GM03348 (cell line): ENCODE results near the gene FOXP1.

Source experiments
- DNase-seq: peaks from one replicate; pipeline ENCODE4 v3.0.0; 2012; ENCODE audit warnings: low spot score

FOXP1 gene

GRCh38 chr3:71101626-71102025 lies 481.9 kb downstream of the FOXP1 start:
- DNase-seq, result peak; percentile 37

DNA sequence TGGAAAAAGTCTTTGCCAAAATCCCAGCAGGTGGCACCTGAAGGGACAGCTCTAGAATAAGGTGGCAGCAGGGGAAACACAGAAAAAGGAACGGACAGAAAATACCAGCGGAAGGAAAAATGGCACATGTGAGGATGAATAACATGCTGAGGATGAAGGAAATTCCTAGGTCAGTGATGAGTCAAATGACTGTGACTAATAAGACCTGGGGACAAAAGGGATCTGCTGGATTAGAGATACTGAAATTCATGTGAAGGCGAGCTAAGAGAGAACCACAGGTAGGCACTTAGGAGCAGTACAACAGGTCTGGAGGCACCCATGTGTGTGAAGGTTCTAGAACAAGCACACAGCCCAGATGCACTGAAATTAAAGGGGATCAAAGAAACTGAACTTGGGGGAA lies 482.5 kb downstream of the FOXP1 start:
- peak; percentile 49 for DNase-seq

DNA sequence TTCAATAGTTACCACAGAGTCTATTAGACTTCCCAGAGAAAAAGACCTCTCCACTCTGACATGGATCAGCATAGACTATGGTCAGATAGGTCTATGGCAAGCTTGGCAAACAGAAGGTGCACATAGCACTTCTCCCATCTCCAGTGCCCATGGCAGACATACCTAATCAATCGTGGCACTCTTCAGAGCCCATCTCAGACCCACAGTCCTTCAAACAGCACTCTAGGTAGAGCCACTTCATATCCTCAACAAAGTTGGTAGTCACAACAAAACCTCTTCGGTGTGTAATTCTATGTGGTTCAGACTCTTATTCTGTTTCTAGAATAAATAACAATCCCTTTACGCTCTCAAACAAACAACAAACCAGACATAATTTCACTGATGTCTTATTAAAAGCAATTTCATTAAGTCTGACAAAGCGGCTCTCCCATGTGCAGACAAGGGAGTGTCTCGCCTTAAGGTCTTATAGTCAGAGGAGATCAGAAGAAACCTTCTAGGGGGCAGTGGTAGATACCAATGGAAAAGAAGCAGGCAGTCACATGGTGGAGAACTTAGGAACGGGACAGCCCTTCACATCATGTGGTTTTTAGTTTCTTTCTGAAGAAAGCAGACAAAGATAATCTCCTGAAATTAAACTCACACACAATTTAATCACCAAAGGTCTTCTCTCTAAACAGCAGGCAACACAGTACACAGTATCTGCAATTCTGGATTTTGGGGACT lies 483.4 kb downstream of the FOXP1 start:
- no peak for DNase-seq

- no peak for DNase-seq
Observed at GRCh38 chr3:71097557-71097956, 486.0 kb downstream of the FOXP1 start.

DNA sequence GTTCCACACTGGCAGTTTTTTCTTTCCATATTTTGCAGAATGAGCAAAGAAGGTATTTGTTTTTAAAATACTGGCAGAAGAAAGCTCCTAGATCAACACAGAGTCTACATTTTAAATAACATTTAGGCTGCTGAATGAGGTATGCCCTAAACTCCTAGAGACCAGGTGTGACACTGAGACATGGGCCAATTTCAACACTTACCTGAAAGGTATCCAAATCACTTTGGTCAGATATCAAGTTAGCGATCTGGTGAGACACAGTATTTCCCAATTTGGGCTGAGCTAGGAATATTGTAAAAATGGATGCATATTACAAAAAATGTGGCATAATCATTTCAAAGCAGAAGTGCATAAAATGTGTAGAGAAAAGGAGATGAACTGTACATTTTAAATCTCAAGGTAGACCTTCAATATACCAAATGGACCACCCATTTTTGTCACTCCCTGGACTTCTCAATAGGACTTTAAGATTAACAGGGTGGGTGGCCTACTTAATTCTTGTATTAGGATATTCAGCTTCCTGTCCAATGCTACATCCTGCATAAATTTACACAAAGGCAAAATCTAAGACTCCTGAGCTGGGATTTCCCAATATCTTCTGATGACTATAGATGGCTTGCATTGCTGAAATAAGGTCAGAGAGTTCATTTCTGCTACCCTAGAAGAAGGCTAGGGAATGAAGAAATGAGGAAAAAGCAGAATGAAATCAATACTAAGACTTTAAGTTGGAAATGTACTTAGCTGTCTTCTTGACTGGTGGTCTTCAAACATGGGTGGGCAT lies 487.8 kb downstream of the FOXP1 start:
- no peak for DNase-seq

DNA sequence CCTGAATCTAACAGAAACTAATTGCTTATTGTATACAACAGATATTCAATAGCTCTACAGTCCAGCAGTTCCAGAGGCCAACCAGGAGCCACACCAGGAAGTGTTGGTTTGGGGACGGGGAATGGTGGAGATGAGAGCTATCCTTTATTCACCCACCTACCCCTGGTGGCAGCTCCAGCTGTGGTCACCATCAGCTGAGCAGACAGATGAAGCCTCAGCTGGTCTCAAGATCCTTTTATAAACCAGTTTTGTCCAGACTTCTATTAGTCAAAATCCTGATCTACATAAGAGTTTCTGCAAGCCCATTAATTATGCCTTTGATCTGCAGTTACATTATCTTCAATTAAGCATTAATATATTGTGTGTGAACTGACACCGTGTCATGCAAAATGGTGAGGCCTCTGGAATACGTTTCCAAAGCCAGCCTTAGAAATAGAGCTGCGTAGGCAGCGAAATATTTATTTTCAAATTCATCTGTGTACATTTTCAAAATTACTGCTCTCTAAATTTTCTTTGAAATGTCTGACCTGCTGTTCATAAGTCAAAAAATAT lies 488.8 kb downstream of the FOXP1 start:
- DNase-seq, result no peak

GRCh38 chr3:71092665-71093064 lies 490.9 kb downstream of the FOXP1 start:
- DNase-seq, result no peak

DNA sequence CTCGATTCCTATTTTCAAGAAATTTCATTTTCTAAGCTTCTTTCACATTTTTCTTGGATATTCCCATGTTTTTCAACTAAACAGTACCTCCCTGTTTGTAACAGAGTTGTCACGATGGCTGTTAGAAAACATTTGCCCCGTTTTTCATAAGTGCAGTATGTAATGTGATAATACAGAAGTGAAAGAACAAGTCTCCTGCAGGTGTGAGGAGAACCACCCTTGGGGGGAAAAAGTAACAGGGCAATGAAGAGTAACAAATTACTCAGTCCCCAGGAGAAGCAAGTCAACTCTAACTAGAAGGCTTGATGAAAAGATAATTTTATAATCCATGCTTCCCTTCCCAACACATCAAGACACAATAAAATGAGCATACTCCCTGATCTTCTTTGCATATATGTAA lies 493.3 kb downstream of the FOXP1 start:
- no peak for DNase-seq

- DNase-seq, result no peak
Observed at GRCh38 chr3:71089271-71089847, 494.2 kb downstream of the FOXP1 start.

GRCh38 chr3:71088742-71089141 lies 494.8 kb downstream of the FOXP1 start:
- DNase-seq, result no peak

DNA sequence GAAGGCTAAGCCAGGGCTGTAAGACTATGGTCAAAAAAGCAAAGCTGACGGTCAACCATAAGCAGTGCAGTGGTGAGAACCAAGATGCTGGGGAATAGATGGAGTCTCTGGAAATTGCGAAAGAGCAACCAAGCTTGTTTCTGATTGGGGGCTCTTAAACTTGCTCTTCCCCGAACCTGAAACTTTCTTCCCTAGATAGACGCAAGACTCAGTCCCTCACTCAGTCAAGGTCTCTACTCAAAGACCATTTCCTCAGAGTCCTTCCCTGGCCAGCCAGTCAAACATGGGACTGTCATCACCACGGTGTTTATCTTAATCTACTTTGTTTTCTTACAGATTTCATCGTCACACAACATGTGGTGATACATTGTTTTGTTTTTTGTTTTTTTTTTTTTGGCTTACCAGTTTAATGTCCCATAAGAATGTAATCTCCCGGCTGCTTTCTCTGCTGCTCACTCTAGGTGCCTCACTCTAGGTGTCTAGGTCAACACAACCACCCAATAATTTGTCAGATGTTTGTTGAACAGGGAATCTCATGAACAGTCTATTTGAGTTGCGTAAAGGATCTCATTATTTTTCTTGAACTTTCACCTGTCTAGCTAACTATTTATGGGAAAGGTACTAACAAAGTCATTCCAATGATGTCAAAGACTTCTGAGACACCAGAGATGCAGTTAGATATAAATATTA lies 495.4 kb downstream of the FOXP1 start:
- no peak for DNase-seq

- no peak for DNase-seq
Observed at GRCh38 chr3:71087143-71088018, 496.1 kb downstream of the FOXP1 start.

- no peak for DNase-seq
Observed at GRCh38 chr3:71086777-71087142, 496.8 kb downstream of the FOXP1 start.

DNA sequence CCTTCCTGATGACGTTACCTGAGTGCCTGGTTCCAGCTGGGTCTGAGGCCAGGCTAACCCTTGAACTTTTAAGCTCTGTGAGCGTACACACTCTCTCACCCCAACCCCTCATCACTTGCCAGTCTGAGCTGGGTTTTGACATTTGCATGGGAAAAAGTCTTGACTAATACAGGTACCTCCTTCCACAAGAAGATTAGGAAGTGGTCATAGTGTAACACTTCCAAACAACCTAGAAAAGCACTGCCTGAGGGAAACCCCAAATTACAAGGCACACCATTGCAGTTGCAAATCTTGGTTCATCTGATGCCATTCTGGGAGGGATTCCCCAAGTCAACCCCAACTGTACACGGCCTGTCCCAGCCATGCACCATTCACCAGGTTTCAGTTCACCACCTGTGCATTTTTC lies 499.8 kb downstream of the FOXP1 start:
- no peak for DNase-seq

GRCh38 chr3:71082833-71083232 lies 500.7 kb downstream of the FOXP1 start:
- no peak for DNase-seq

- DNase-seq, result no peak
Observed at GRCh38 chr3:71080517-71081083, 502.9 kb downstream of the FOXP1 start.

DNA sequence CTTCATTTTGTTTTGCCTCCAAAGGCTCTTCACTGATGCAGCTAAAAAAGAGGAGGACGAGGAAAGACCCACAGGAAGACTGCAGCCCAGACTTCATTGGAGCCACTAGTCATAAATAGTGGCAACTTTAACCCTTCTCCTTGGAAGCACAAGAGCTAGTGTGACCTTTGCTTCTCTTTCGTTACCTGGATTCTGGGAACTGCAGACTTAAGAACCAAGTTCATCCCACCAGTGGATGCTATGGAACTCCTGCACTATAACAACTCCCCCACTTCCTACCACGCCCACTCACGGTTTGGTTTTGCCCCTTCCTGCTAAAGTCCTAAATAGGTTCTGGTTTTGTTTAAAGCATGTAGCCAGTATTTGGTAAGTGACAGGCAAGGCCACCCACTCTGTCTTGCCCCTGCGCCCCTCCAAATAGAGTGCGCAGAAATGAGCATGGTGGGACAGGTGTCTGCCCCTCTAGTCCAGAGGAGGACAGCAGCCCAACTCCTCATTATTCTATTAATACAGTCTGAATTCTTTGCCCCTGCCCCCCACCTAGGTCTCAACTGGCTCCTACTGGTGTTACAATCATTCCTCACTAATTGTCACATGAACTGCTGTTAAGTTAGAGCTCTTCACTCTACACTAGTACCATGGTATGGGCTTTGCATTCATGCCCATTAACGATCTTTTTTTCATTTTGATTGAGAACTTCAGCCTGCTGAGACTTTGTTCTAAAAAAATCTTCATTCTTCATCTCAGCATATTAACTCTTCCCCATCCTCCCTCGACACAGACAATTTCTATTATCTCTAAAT lies 504.6 kb downstream of the FOXP1 start:
- no peak for DNase-seq

GRCh38 chr3:71078199-71078598 lies 505.3 kb downstream of the FOXP1 start:
- no peak for DNase-seq

DNA sequence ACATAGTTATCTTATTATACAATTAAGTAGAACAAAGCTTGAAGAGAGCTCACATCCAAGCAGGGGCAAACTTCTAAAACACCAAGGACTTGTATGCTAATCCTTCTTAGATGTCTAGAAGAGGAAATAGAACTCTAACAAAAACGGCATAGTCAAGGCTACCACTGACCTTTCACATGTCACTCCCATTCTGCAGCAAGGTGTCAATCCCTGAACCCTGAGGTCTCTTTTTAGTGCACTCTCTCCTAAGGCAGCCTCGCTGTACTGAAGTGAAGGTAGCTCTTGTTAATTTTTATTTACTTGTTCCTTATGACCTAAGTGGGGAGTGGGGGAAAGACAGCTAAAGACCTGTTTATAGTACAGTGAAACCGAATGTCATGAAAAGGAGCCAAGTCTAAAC lies 506.5 kb downstream of the FOXP1 start:
- no peak for DNase-seq

GRCh38 chr3:71076361-71077002 lies 507.0 kb downstream of the FOXP1 start:
- DNase-seq, result peak; percentile 21
